Spleen (tissue), 11 donors: Measurements from ENCODE around the gene SGO2. TPM values are rescaled to one million over a fixed set of nuclear protein-coding genes. Genes with fewer than 3 reads are reported as not detected.

Experiments used
- DNase-seq: peaks from one replicate; pipeline ENCODE4 v3.0.0-alpha.2; 2020
- H3K27ac ChIP-seq, 8 donors: fragments of 200-600 bp; sonication (generic) in 7 of 8; 1 replicate in 4 of 8; 2 replicates in 4 of 8; pipeline versions ENCODE4 v1.5.0 to v1.8.0; 2016 to 2021; ENCODE audit warnings: inconsistent platforms in 4 of 8, mild to moderate bottlenecking in 4 of 8, moderate library complexity in 1 of 8
- H3K27me3 ChIP-seq, 7 donors: fragments of 200-600 bp; sonication (generic) in 6 of 7; replicated peaks in 1 of 7; 1 replicate in 4 of 7; 2 replicates in 3 of 7; pipeline versions ENCODE4 v1.5.0 to v1.8.0; 2016 to 2021; ENCODE audit warnings: inconsistent platforms in 3 of 7, mild to moderate bottlenecking in 1 of 7
- H3K36me3 ChIP-seq, 6 donors: fragments of 200-600 bp; sonication (generic) in 5 of 6; 1 replicate in 4 of 6; 2 replicates in 2 of 6; pipeline versions ENCODE4 v1.5.0 to v1.8.0; 2016 to 2021; ENCODE audit warnings: inconsistent platforms in 2 of 6
- H3K4me1 ChIP-seq, 6 donors: fragments of 200-600 bp; sonication (generic) in 5 of 6; 1 replicate in 3 of 6; 2 replicates in 3 of 6; pipeline versions ENCODE4 v1.5.0 to v1.8.0; 2016 to 2021; ENCODE audit warnings: inconsistent platforms in 3 of 6
- H3K4me3 ChIP-seq, 8 donors: fragments of 200-600 bp; sonication (generic) in 7 of 8; 1 replicate in 4 of 8; 2 replicates in 4 of 8; pipeline versions ENCODE4 v1.5.0 to v1.8.0; 2016 to 2021; ENCODE audit warnings: inconsistent platforms in 4 of 8, mild to moderate bottlenecking in 4 of 8, moderate library complexity in 2 of 8
- H3K9me3 ChIP-seq, 8 donors: fragments of 200-600 bp; sonication (generic) in 7 of 8; 1 replicate in 4 of 8; 2 replicates in 4 of 8; pipeline versions ENCODE4 v1.5.0 to v1.8.0; 2016 to 2021; ENCODE audit warnings: inconsistent platforms in 4 of 8
- CTCF ChIP-seq, 11 experiments: fragments of 200-600 bp in 7 of 11; fragments of 450-650 bp in 4 of 11; sonication (generic) in 4 of 11; IDR thresholded peaks in 8 of 11; conservative IDR thresholded peaks in 3 of 11; 1 replicate in 7 of 11; 2 replicates in 4 of 11; pipeline versions ENCODE4 v1.4.0 to v1.8.0; 2016 to 2021; ENCODE audit warnings: antibody characterized with exemption in 11 of 11, inconsistent platforms in 4 of 11, mild to moderate bottlenecking in 1 of 11
- POLR2A ChIP-seq, 3 donors: fragments of 450-650 bp; IDR thresholded peaks; one replicate each; pipeline ENCODE4 v1.5.1; 2017; ENCODE audit warnings: antibody characterized with exemption in 3 of 3, mild to moderate bottlenecking in 1 of 3
- POLR2AphosphoS5 ChIP-seq, 3 donors: sonication (generic); formaldehyde crosslinking; IDR thresholded peaks; one replicate each; pipeline ENCODE4 v1.5.1; 2017; ENCODE audit warnings: antibody characterized with exemption in 3 of 3
- WGBS, 5 donors: extraction: QIAGEN DNeasy Blood & Tissue Kit in 3 of 5; methylation state at CpG; one replicate each; pipeline versions ENCODE4 v1.1.5 to v1.1.7; 2013 to 2018; 5-methylcytosine and 5-hydroxymethylcytosine counted together
- intact Hi-C: fragments of 100-400 bp; cut with DNase I; formaldehyde crosslinking; loops from one replicate; pipeline ENCODE4 v1.15.0; 2023; ENCODE audit warnings: low total_unique reads
- polyA plus RNA-seq, 3 donors: library from polyadenylated mRNA; stranded (reverse); fragments of 200-250 nt; gene quantifications; one replicate each; pipeline ENCODE4 v1.2.1, GENCODE V29; 2013
- total RNA-seq, 7 donors: library from RNA; depleted of rRNA in 3 of 7; stranded (reverse); fragments of >200 nt in 3 of 7; fragmentation: NEBNext Ultra II Directional in 4 of 7; extraction: Animal tissue kit (Norgen Biotek cat#: 25700) in 4 of 7; gene quantifications; one replicate each; pipeline versions ENCODE4 v1.1.0 to v1.2.1, GENCODE V29; 2016 to 2021
- donor health status: healthy with polysubstance abuse.
- donor health status: DM: no; HTN: no; CAD: no; lungs with moderate emphysema.
- donor health status: DM: no; HTN: no; CAD: no.
- donor health status: Bipolar disorder and iron deficiency.
- donor health status: healthy.
- donor health status: DM: no; HTN: no; CAD: no.
- donor health status: DM: yes; HTN: yes; CAD: no.

SGO2 gene
- total and polyA plus RNA-seq, 10 donors = 0.85 to 9.9 (median 3.9) TPM

GRCh38 chr2:200484934-200485333, 41.1 kb upstream of the SGO2 start:
- WGBS, 5 donors = 79 to 93% (median 90%) methylated on average over 3 of the region's 3 CpGs
- intact Hi-C loops = loop anchor here (5.0 kb wide), 1 partner anchor 508 kb away; no protein-coding TSS in a partner anchor
- Histone ChIP-seq H3K36me3 (peaks cover 2 to 18% (median 7%) of the 10 kb centered on the region in 6 donors), H3K27ac (no peak overlapping the region), H3K4me1 (peaks cover 0 to 12% (median 5%) of the 10 kb centered on the region in 6 donors), H3K9me3 (no peaks in the 10 kb centered on the region), H3K27me3 (no peaks in the 10 kb centered on the region), H3K4me3 (no peak overlapping the region)
- TF ChIP-seq POLR2A (IDR thresholded peaks at IDR 0.05) = no peak
- no peak for TF ChIP-seq CTCF (IDR thresholded peaks at IDR 0.05 in 8 of 11, conservative IDR thresholded peaks at IDR 0.05 in 3 of 11)
- no peak for TF ChIP-seq POLR2AphosphoS5 (IDR thresholded peaks at IDR 0.05)
- no peak for DNase-seq

GRCh38 chr2:200486529-200486928, 39.5 kb upstream of the SGO2 start:
- intact Hi-C loops = no loop called here
- WGBS, 5 donors = 60 to 71% (median 66%) methylated on average over 2 of the region's 2 CpGs
- Histone ChIP-seq H3K27ac (no peak overlapping the region), H3K4me3 (no peak overlapping the region), H3K9me3 (no peaks in the 10 kb centered on the region), H3K27me3 (no peaks in the 10 kb centered on the region), H3K36me3 (peaks cover 4 to 34% (median 21%) of the 10 kb centered on the region in 6 donors), H3K4me1 (peaks cover 0 to 3% (median under 1%) of the 10 kb centered on the region in 6 donors)
- DNase-seq = no peak
- TF ChIP-seq POLR2A (IDR thresholded peaks at IDR 0.05) (no peak), POLR2AphosphoS5 (IDR thresholded peaks at IDR 0.05) (no peak), CTCF (IDR thresholded peaks at IDR 0.05 in 8 of 11, conservative IDR thresholded peaks at IDR 0.05 in 3 of 11) (no peak)

GRCh38 chr2:200488169-200488568, 37.8 kb upstream of the SGO2 start:
- no peaks in the 10 kb centered on the region for H3K27me3 ChIP-seq
- peaks cover 6 to 51% (median 34%) of the 10 kb centered on the region in 6 donors for H3K36me3 ChIP-seq
- no peaks in the 10 kb centered on the region for H3K9me3 ChIP-seq
- no peak for TF ChIP-seq POLR2A (IDR thresholded peaks at IDR 0.05)
- TF ChIP-seq CTCF (IDR thresholded peaks at IDR 0.05 in 8 of 11, conservative IDR thresholded peaks at IDR 0.05 in 3 of 11) = no peak
- no peak for TF ChIP-seq POLR2AphosphoS5 (IDR thresholded peaks at IDR 0.05)
- H3K27ac ChIP-seq = no peak overlapping the region
- 75 to 89% (median 85%) methylated on average over 4 of the region's 4 CpGs for WGBS, 5 donors
- H3K4me1 ChIP-seq = no peaks in the 10 kb centered on the region
- no peak for DNase-seq
- no peak overlapping the region for H3K4me3 ChIP-seq
- intact Hi-C loops = no loop called here

GRCh38 chr2:200490001-200490400, 36.0 kb upstream of the SGO2 start:
- H3K4me1 ChIP-seq = no peaks in the 10 kb centered on the region
- no peaks in the 10 kb centered on the region for H3K9me3 ChIP-seq
- H3K36me3 ChIP-seq = peaks cover 6 to 69% (median 38%) of the 10 kb centered on the region in 6 donors
- TF ChIP-seq CTCF (IDR thresholded peaks at IDR 0.05 in 8 of 11, conservative IDR thresholded peaks at IDR 0.05 in 3 of 11) (no peak), POLR2A (IDR thresholded peaks at IDR 0.05) (no peak), POLR2AphosphoS5 (IDR thresholded peaks at IDR 0.05) (peak in 2 of 3 donors; percentile 25 to 67)
- no peaks in the 10 kb centered on the region for H3K27me3 ChIP-seq
- no peak overlapping the region for H3K27ac ChIP-seq
- H3K4me3 ChIP-seq = no peak overlapping the region
- intact Hi-C loops = no loop called here
- WGBS, 5 donors = 94 to 98% (median 96%) methylated on average over 20 to 22 of the region's 22 CpGs
- no peak for DNase-seq
